NCI-H446 (cell line): ENCODE results near the gene GGACT.

ENCODE experiments used
- DNase-seq, 2 experiments: peaks; one replicate each; lab custom pipeline; 2025; lab: John Stamatoyannopoulos, UW

Gene GGACT

GRCh38 chr13:100547791-100548201, 40.8 kb downstream of the GGACT start:
- peak in 1 of 2 experiments; percentile 49 for DNase-seq

GRCh38 chr13:100546713-100547405, 41.7 kb downstream of the GGACT start:
- DNase-seq, result no peak

DNA sequence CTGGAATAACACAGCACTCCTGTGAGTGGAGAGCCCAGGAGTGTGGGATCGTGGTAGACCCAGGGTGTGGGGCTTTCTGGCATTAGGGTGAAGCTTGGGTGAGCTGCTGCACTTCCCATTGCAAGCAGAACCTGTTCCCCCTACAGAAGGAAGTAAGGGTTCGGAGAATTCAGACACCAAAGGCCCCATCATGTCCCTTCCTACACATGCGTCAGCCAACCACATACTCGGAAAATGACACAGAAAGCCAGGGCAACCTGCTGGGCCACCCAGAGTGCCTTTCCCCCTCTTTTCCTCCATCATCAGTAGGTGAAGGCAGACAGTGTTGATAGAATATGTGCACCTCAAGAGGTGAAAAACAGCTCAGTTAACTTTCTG, 42.9 kb downstream of the GGACT start:
- no peak for DNase-seq

DNA sequence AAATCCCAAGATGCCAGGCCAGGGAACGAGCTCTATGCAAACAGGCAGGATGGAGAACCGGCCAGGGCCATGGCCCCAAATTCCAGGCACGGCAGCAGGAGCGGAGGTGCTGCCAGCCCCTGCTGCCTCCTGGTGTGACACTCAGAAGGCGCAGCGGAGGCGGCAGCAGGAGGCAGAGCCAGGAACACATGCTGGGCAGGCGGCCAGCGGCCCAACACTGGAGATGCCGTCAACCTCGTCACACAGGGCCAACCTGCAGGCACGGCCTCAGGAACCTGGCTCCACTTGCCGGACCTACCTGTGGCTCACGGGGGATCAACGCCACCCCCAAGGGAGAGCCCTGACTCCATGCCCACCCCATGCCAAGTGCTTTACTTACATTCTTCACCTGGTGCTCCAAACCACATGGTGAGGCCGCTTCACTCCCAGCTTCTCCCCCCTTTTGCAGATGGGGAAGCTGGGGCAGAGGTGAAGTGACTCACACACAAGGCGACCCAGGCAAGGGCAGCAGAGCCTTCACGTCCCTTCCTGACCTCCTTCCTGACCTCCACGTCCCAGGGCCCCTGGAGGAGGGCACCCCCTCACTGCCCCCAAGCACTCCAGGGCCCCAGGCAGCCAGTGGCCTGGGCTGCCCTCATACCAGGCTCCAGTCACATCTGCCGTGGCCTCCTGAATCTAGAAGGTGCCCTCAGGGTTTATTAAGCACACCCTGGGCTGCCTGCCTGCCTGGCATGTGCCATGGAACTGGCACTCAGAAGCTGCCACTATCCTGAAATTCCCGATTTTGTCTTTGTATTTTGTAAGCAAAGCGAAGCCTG, 43.5 kb downstream of the GGACT start:
- DNase-seq, result peak; percentile 20 to 84

GRCh38 chr13:100543872-100544602, 44.6 kb downstream of the GGACT start:
- no peak for DNase-seq

DNA sequence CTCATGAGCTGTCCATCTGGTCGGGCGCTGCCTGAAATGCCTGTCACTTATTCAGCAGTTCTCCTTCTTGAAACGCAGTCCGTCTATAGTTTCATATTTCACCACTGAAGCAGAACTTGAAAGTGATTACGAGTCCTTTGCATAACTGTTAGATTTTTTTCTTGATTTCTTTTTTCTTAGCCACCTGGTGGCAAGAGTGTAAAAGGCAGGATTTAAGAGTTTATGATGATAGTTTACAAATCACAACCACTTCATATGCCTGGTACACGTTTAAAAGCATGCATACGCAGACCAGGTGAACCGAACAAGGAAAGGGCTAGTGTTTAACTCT, 45.8 kb downstream of the GGACT start:
- peak in 1 of 2 experiments; percentile 43 for DNase-seq

GRCh38 chr13:100541897-100542825, 46.4 kb downstream of the GGACT start:
- no peak for DNase-seq

DNA sequence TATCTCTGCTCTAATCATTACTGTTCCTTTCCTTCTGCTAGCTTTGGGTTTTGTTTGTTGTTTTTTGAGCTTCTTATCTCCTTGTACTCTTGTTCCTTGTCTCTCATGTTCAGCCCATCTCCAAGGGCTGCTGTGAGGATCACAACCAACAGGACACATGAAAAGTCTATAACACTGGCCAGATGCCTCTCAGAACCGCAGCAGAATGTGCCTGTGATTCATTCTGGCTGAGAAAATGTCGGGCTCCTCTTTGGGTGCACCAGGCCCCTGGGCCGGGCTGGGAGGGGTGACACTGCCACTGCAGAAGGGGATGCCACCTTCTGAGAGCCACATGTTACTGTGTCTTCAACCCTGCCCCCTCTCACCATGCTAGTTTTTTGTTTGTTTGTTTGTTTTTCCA, 48.0 kb downstream of the GGACT start:
- DNase-seq, result no peak

GRCh38 chr13:100537951-100538462, 50.6 kb downstream of the GGACT start:
- DNase-seq, result no peak

DNA sequence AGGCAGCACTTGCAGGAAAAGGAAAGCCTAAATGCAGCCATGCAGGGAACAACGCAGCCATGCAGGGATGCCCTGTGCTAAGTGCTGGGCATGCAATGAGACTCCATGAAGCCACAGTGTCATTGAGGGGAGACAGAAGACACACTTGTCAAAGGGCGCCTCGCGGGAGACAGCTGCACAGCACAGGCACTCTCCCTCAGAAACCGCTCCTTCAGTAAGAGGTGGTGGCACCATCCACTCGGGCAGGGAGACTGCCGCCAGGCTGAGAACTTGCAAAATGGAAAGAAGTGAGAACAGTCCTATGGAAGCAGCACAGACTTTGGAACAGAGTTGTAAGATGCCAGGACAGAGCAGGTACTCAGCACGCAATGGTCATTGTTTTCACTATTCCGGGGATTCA, 51.1 kb downstream of the GGACT start:
- DNase-seq, result no peak

DNA sequence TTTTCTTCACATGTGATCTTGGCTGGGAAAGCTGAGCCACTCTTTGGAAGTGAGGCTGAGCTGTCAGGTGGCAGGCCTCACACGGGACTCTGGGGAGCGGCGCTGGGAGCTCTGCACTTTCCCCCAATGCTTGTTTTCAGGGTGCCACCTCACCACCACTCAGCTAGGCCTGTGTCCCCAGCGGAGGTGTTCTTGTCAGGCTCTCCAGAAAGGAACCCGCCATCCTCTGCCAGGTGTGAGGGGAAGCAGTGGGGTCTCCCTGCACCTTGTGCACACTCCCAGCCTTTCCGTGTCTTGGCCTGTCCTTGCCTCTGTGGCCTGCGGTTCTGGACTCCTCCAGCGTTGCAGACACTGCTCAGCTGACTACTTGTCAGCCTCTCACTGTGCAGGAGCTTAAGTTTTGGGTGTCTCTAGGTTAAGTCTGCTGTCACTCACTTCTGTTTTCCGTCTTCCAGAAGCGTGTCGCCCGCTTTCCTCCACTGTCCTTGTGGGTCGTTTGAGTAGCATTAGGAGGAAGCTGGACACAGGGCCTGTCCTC, 51.9 kb downstream of the GGACT start:
- no peak for DNase-seq

DNA sequence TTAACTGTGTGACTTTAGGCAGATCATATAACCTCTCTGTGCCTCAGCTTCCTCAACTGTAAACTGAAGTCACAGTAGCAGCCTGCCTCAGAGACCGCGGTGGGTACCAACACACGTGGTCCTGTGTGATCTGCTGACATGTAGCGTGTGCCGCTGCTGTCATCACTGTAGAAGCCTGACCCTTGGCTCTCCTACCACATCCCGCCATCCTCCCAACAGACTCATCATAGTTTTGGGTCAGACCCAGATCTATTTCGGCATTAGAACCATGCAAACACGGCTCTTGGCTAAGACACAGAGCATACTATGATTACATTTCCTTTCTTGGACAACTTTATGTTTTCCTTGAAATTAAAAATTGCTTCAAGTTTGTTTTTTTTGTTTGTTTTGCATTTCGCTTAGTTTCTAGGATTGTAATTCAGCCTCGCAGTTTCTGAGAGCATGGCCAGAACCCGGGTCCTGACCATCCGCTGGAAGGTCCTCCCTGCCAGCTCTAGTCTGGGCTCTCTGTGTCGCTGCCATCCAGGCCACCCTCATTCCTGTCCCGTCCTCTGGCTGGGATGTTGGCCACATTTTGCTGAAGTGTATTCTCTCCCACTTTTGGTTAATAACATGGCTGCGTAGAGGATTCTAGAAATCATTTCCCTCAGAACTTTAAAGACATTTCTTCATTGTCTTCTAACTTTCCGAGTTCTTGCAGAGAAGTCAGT, 53.0 kb downstream of the GGACT start:
- no peak for DNase-seq

GRCh38 chr13:100534911-100535310, 53.7 kb downstream of the GGACT start:
- no peak for DNase-seq

DNA sequence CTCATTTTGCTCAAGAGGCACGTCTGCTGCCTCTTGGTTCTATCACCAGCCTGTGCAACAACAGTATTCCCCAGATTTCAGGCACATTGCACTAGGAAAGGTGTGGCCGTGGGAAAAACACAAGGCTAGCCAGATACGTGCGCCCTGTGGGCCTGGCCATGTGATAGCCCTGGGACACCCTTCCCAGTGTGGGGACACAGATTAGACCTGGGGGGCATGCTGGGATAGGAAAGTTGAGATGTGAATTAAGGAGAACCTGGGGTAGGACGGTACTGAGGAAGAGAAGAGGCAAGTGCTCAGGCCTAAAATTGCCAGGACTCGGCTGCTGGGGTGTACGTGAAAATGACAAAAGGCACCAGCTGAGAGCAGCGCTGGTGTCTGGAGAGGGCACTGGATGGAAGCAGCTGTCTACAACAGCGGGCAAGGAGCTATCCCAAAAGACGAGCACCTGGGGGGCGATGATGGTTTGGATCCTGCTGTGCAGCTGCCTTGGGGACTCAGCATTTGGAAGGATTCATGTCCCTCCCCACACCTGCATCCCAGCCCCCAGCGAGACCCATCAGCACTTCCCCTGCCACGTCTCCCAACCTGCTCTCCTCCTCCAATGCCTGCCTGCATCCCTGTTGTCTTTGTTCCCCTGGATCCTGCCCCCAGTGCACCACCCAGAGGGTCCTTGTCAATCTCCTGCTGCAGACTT, 54.3 kb downstream of the GGACT start:
- DNase-seq, result no peak

- DNase-seq, result peak in 1 of 2 experiments; percentile 38
Observed at GRCh38 chr13:100533588-100534041, 55.0 kb downstream of the GGACT start.

DNA sequence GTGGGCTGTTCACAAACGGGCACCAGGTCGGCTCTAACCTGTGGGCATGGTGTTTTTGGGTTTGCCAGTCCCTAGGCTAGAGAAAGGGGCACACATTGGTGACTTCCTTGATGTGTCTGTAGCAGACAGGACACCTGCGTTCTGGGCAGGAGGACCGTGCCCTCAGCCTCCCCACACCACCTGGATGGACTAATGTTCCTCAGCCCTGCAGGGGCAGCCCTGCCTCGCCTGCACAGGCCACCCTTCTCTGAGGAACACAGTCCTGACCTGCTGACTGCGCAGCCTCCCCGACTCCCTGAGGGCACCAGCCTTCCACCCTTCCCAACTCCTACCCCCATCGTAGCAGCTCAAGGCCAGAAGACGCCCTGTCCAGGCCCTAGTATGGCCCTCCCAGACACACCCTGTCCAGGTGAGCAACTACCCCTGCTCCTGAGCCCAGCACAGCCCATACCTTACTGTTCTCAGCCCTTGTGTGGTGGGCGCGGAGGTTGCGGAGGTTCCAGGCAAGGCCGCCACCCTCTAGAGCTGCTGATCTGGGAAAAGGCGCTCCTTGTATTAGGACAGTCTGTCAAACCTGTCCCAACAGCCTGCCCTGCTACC, 55.7 kb downstream of the GGACT start:
- DNase-seq, result no peak

- DNase-seq, result no peak
Observed at GRCh38 chr13:100532090-100532766, 56.4 kb downstream of the GGACT start.

- DNase-seq, result peak in 1 of 2 experiments; percentile 29
Observed at GRCh38 chr13:100530671-100531213, 57.8 kb downstream of the GGACT start.
